GM19238 (cell line): Measurements from ENCODE around the gene EGFR.

Experiments
- DNase-seq: peaks from one replicate; pipeline ENCODE4 v3.0.0; 2011; ENCODE audit warnings: low spot score; ENCODE audit not compliant: insufficient read length

EGFR gene

GRCh38 chr7:55207436-55208125 is 188.8 kb downstream of the EGFR start:
- no peak for DNase-seq

DNA sequence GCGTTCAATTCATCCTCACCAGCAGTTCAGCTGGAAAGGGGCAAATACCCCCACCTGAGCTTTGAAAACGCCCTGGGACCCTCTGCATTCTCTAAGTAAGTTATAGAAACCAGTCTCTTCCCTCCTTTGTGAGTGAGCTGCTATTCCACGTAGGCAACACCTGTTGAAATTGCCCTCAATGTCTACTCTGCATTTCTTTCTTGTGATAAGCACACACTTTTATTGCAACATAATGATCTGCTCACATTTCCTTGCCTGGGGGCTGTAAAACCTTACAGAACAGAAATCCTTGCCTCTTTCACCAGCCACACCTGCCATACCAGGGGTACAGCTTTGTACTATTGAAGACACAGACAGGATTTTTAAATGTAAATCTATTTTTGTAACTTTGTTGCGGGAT is 190.5 kb downstream of the EGFR start:
- DNase-seq: no peak

DNA sequence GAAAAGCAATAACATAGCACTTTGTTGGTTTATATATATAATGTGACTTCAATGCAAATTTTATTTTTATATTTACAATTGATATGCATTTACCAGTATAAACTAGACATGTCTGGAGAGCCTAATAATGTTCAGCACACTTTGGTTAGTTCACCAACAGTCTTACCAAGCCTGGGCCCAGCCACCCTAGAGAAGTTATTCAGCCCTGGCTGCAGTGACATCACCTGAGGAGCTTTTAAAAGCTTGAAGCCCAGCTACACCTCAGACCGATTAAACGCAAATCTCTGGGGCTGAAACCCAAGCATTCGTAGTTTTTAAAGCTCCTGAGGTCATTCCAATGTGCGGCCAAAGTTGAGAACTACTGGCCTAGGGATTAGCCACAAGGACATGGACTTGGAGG is 191.4 kb downstream of the EGFR start:
- no peak for DNase-seq

GRCh38 chr7:55210716-55211115 is 191.9 kb downstream of the EGFR start:
- DNase-seq: no peak

DNA sequence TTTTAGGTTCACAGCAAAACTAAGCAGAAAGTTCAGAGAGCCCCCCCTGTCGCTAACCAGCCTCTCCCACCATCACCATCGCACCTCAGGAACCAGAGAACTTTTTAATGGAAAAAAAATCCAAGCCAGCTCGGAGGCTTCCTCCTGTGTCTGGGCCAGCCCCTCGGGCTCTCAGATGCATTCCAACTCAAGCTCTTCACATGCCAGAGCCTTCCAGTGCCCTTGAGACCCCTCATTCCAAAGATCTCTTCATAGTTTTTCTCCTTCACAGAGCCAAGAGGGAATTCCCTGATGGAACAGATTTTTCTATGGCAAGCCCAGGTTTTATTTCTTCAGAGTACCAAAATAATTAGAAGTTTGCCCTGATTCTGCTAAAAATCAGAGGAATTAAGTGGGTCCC is 192.9 kb downstream of the EGFR start:
- DNase-seq: no peak

- no peak for DNase-seq
Measured at GRCh38 chr7:55212176-55212575, 193.4 kb downstream of the EGFR start.

GRCh38 chr7:55212838-55213237 is 194.0 kb downstream of the EGFR start:
- DNase-seq: no peak

DNA sequence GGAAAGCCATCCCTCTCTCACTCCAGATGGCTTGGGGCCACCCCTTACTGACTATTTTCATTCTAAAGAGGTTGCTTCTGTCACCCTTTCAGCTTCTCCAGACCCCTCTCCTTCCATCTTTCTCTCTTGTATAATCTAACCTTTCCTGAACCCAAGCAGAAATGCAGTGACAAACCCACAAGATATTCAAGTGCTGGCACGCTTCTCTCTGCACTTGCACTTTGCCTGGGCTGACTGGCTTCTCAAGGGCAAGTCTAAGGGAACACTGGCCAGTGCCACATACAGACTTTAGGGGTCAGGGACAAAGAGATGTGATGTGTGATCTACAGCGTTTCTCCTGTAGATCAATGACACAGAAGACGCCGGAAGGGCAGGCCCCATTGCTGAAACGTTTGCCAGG is 195.9 kb downstream of the EGFR start:
- DNase-seq: no peak

GRCh38 chr7:55223023-55223422 is 204.2 kb downstream of the EGFR start:
- DNase-seq: no peak

- no peak for DNase-seq
Measured at GRCh38 chr7:55224111-55224510, 205.3 kb downstream of the EGFR start.

GRCh38 chr7:55224810-55225209 is 206.0 kb downstream of the EGFR start:
- no peak for DNase-seq

DNA sequence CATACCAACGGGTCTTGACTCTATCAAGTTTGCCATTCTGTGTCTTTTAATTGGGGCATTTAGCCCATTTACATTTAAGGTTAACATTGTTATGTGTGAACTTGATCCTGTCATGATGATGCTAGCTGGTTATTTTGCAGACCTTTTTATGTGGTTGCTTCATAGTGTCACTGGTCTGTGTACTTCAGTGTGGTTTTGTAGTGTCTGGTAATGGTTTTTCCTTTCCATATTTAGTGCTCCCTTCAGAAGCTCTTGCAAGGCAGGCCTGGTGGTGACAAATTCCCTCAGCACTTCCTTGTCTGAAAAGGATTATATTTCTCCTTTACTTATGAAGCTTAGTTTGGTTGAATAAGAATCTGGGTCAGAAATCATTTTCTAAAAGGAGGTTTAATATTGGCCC is 211.2 kb downstream of the EGFR start:
- DNase-seq: no peak

- no peak for DNase-seq
Measured at GRCh38 chr7:55231736-55232280, 213.0 kb downstream of the EGFR start.

GRCh38 chr7:55233001-55233400 is 214.2 kb downstream of the EGFR start:
- DNase-seq: no peak

- DNase-seq: no peak
Measured at GRCh38 chr7:55234408-55234807, 215.6 kb downstream of the EGFR start.

GRCh38 chr7:55235115-55235514 is 216.3 kb downstream of the EGFR start:
- no peak for DNase-seq

DNA sequence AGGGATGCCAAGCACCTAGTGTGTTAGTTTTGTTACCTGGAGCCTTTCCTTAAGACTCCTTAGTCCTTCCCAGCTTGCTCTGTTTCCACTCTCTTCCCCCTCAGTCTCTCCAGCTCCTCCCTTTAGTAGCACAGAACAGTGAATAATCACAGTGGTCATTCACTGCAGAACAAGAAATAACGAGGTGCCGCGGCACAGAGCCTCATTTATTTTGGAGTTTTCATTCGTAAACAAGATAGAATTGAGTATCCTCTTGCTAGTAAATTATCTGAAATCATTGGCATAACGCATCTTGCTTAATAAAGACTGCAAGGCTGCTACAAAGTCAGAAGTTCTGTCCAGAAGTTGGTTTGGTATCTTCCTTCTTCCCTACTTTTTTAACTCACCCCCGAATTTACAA is 217.0 kb downstream of the EGFR start:
- DNase-seq: no peak

GRCh38 chr7:55236476-55236875 is 217.7 kb downstream of the EGFR start:
- DNase-seq: no peak

GRCh38 chr7:55237156-55237893 is 218.5 kb downstream of the EGFR start:
- no peak for DNase-seq

- DNase-seq: no peak
Measured at GRCh38 chr7:55239406-55239805, 220.6 kb downstream of the EGFR start.

- no peak for DNase-seq
Measured at GRCh38 chr7:55240418-55241142, 221.8 kb downstream of the EGFR start.

GRCh38 chr7:55241958-55242357 is 223.1 kb downstream of the EGFR start:
- no peak for DNase-seq
